SK-N-SH (cell line): ENCODE results near the gene EHD3. TPM values are rescaled to one million over a fixed set of nuclear protein-coding genes. Genes with fewer than 3 reads are reported as not detected.

Source experiments
- CTCF ChIA-PET: fragments of 300-600, 350-600 bp; formaldehyde crosslinking; extraction: SDS; loops from one replicate; lab custom pipeline; 2021; lab: Yijun Ruan, JAX
- POLR2A ChIA-PET: fragments of 350-600 bp; sonication (Branson Sonifier 250); formaldehyde crosslinking; extraction: SDS; loops from one replicate; lab custom pipeline; 2020; ENCODE audit warnings: antibody characterized with exemption, inconsistent platforms; lab: Yijun Ruan, JAX
- DNase-seq: peaks from one replicate; pipeline ENCODE4 v3.0.0; 2012
- H2AFZ ChIP-seq: fragments of 200-600 bp; sonication (generic); 2 replicates; pipeline ENCODE4 v1.8.1; 2016; ENCODE audit warnings: antibody characterized with exemption, mild to moderate bottlenecking, low read depth
- H3F3A ChIP-seq: fragments of 200-600 bp; sonication (generic); replicated peaks from 2 replicates; pipeline ENCODE3; 2016; ENCODE audit warnings: antibody characterized with exemption, mild to moderate bottlenecking; ENCODE audit not compliant: insufficient read depth
- H3K27ac ChIP-seq, 2 experiments: fragments of 200-500 bp in 1 of 2; fragments of 200-600 bp in 1 of 2; sonication (Bioruptor generic) in 1 of 2; sonication (generic), shearing (Covaris generic) in 1 of 2; 2 replicates each; pipeline versions ENCODE4 v1.5.1 to v1.6.1; 2014 to 2016; ENCODE audit warnings: low read depth in 2 of 2, inconsistent platforms in 1 of 2, low read length in 1 of 2, mild to moderate bottlenecking in 1 of 2, mixed read lengths in 1 of 2
- H3K27me3 ChIP-seq: fragments of 200-600 bp; sonication (generic), shearing (Covaris generic); 2 replicates; pipeline ENCODE4 v1.6.1; 2016; ENCODE audit warnings: mixed run types; ENCODE audit not compliant: insufficient read depth
- H3K36me3 ChIP-seq, 2 experiments: fragments of 200-500 bp in 1 of 2; fragments of 200-600 bp in 1 of 2; sonication (Bioruptor generic) in 1 of 2; sonication (generic) in 1 of 2; replicated peaks in 1 of 2; 2 replicates each; pipeline versions ENCODE3 to v1.5.1; 2014 to 2016; ENCODE audit warnings: low read length in 1 of 2, mild to moderate bottlenecking in 1 of 2; ENCODE audit not compliant: insufficient read depth in 2 of 2, control insufficient read depth in 1 of 2
- H3K4me1 ChIP-seq, 2 experiments: fragments of 200-500 bp in 1 of 2; fragments of 200-600 bp in 1 of 2; sonication (Bioruptor generic) in 1 of 2; sonication (generic), shearing (Covaris generic) in 1 of 2; 2 replicates each; pipeline versions ENCODE4 v1.5.1 to v1.6.1; 2014 to 2016; ENCODE audit warnings: low read depth in 1 of 2, low read length in 1 of 2, mixed run types in 1 of 2; ENCODE audit not compliant: insufficient read depth in 2 of 2, control insufficient read depth in 1 of 2
- H3K4me2 ChIP-seq: fragments of 200-600 bp; sonication (generic), shearing (Covaris generic); 2 replicates; pipeline ENCODE4 v1.6.1; 2017; ENCODE audit warnings: mixed run types
- H3K4me3 ChIP-seq, 2 experiments: fragments of 200-500 bp in 1 of 2; fragments of 200-600 bp in 1 of 2; sonication (Bioruptor generic) in 1 of 2; sonication (generic), shearing (Covaris generic) in 1 of 2; 2 replicates each; pipeline versions ENCODE4 v1.5.1 to v1.8.1; 2014 to 2016; ENCODE audit warnings: low read depth in 2 of 2, inconsistent platforms in 1 of 2, low read length in 1 of 2, mild to moderate bottlenecking in 1 of 2, mixed read lengths in 1 of 2, moderate library complexity in 1 of 2
- H3K79me2 ChIP-seq: fragments of 200-600 bp; sonication (generic); 2 replicates; pipeline ENCODE4 v1.8.1; 2017; ENCODE audit warnings: mild to moderate bottlenecking; ENCODE audit not compliant: insufficient read depth
- H3K9ac ChIP-seq: fragments of 200-600 bp; sonication (generic); 2 replicates; pipeline ENCODE4 v1.6.1; 2017; ENCODE audit warnings: mixed run types
- H3K9me2 ChIP-seq: fragments of 200-600 bp; sonication (generic); 2 replicates; pipeline ENCODE4 v1.6.1; 2017; ENCODE audit warnings: mixed run types
- H3K9me3 ChIP-seq: fragments of 200-600 bp; sonication (generic); 2 replicates; pipeline ENCODE4 v1.6.1; 2017; ENCODE audit warnings: mixed run types, mild to moderate bottlenecking, moderate library complexity
- H4K20me1 ChIP-seq: fragments of 200-600 bp; sonication (generic); 2 replicates; pipeline ENCODE4 v1.6.1; 2017; ENCODE audit warnings: mild to moderate bottlenecking, mixed run types; ENCODE audit not compliant: insufficient read depth
- CHD2 ChIP-seq: fragments of 150-350 bp; IDR thresholded peaks from 2 replicates; pipeline ENCODE4 v1.6.1; 2018; ENCODE audit warnings: low read length; ENCODE audit not compliant: partially characterized antibody
- FOSL2 ChIP-seq: IDR thresholded peaks from 2 replicates; pipeline ENCODE4 v1.4.0; 2012; ENCODE audit warnings: low read depth, mild to moderate bottlenecking, moderate library complexity, borderline replicate concordance
- FOXJ3 ChIP-seq: sonication (generic); formaldehyde crosslinking; IDR thresholded peaks from 2 replicates; pipeline ENCODE4 v1.5.1; 2020; ENCODE audit warnings: mild to moderate bottlenecking, missing genetic modification reagents
- FOXM1 ChIP-seq: IDR thresholded peaks from 2 replicates; pipeline ENCODE4 v1.4.0; 2012; ENCODE audit warnings: low read depth, mild to moderate bottlenecking
- GABPA ChIP-seq: IDR thresholded peaks from 2 replicates; pipeline ENCODE4 v1.4.0; 2012; ENCODE audit warnings: low read depth, mild to moderate bottlenecking
- IRF3 ChIP-seq: fragments of 150-350 bp; IDR thresholded peaks from 2 replicates; pipeline ENCODE4 v1.6.1; 2016; ENCODE audit warnings: mild to moderate bottlenecking, low read depth, low read length
- JUND ChIP-seq: IDR thresholded peaks from 2 replicates; pipeline ENCODE4 v1.4.0; 2012
- MXI1 ChIP-seq: IDR thresholded peaks from 2 replicates; pipeline ENCODE4 v1.6.1; 2012; ENCODE audit warnings: mild to moderate bottlenecking, low read depth, low read length, improper control_type of control experiment
- NRF1 ChIP-seq: IDR thresholded peaks from 2 replicates; pipeline ENCODE4 v1.6.1; 2012; ENCODE audit warnings: low read depth, mild to moderate bottlenecking, low read length
- RCOR1 ChIP-seq: fragments of 150-350 bp; IDR thresholded peaks from 2 replicates; pipeline ENCODE4 v1.6.1; 2017; ENCODE audit warnings: antibody characterized with exemption, low read length
- RXRA ChIP-seq: IDR thresholded peaks from 2 replicates; pipeline ENCODE4 v1.4.0; 2012; ENCODE audit warnings: low read depth, mild to moderate bottlenecking, borderline replicate concordance
- SIN3A ChIP-seq: IDR thresholded peaks from 2 replicates; pipeline ENCODE4 v1.6.1; 2012; ENCODE audit warnings: low read depth, mild to moderate bottlenecking, low read length, moderate library complexity, borderline replicate concordance
- SMC3 ChIP-seq: IDR thresholded peaks from 2 replicates; pipeline ENCODE4 v1.6.1; 2012; ENCODE audit warnings: low read depth, low read length, improper control_type of control experiment
- TAF1 ChIP-seq: IDR thresholded peaks from 2 replicates; pipeline ENCODE4 v1.6.1; 2012; ENCODE audit warnings: low read depth, mild to moderate bottlenecking, low read length, moderate library complexity, borderline replicate concordance
- TCF12 ChIP-seq: IDR thresholded peaks from 2 replicates; pipeline ENCODE4 v1.4.0; 2012
- TEAD4 ChIP-seq: IDR thresholded peaks from 2 replicates; pipeline ENCODE4 v1.4.0; 2012; ENCODE audit warnings: mild to moderate bottlenecking, borderline replicate concordance; ENCODE audit not compliant: insufficient read depth
- USF1 ChIP-seq: IDR thresholded peaks from 2 replicates; pipeline ENCODE4 v1.4.0; 2012; ENCODE audit warnings: low read depth, borderline replicate concordance
- USF2 ChIP-seq: fragments of 150-350 bp; IDR thresholded peaks from 2 replicates; pipeline ENCODE4 v1.6.1; 2017; ENCODE audit warnings: antibody characterized with exemption, low read length, low read depth, borderline replicate concordance
- YY1 ChIP-seq: IDR thresholded peaks from 2 replicates; pipeline ENCODE4 v1.4.0; 2012; ENCODE audit warnings: low read depth, mild to moderate bottlenecking
- WGBS: methylation state at CpG from one replicate; pipeline ENCODE4 v1.1.6; 2017; ENCODE audit warnings: low lambda C conversion rate; 5-methylcytosine and 5-hydroxymethylcytosine counted together
- polyA plus RNA-seq, 3 experiments: library from polyadenylated mRNA; depleted of rRNA; stranded (reverse); fragments of >200 nt; gene quantifications; 2 replicates each; pipeline ENCODE4 v1.2.3, GENCODE V29; 2012
- TF ChIP-seq, protein P1 (sequence below): IDR thresholded peaks from 2 replicates; pipeline ENCODE4; 2012
- TF ChIP-seq, protein P2 (sequence below): fragments of 200-600 bp; sonication (generic); IDR thresholded peaks from 2 replicates; pipeline ENCODE4 v1.6.1; 2017; ENCODE audit warnings: antibody characterized with exemption, mild to moderate bottlenecking, moderate library complexity

The EHD3 gene
- polyA plus RNA-seq, 1 of the 3 experiments (the other 2 are of a cell fraction): 45.4 TPM

GRCh38 chr2:31200972-31201371 lies 33.0 kb upstream of the EHD3 start (continued):
- no peak for TF ChIP-seq FOXJ3
- TF ChIP-seq MXI1: no peak
- TF ChIP-seq RXRA: no peak
- no peak for TF ChIP-seq JUND
- TF ChIP-seq CHD2: no peak
- TF ChIP-seq, protein P1, sequence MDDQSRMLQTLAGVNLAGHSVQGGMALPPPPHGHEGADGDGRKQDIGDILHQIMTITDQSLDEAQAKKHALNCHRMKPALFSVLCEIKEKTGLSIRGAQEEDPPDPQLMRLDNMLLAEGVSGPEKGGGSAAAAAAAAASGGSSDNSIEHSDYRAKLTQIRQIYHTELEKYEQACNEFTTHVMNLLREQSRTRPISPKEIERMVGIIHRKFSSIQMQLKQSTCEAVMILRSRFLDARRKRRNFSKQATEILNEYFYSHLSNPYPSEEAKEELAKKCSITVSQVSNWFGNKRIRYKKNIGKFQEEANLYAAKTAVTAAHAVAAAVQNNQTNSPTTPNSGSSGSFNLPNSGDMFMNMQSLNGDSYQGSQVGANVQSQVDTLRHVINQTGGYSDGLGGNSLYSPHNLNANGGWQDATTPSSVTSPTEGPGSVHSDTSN: no peak
- TF ChIP-seq, protein P2, sequence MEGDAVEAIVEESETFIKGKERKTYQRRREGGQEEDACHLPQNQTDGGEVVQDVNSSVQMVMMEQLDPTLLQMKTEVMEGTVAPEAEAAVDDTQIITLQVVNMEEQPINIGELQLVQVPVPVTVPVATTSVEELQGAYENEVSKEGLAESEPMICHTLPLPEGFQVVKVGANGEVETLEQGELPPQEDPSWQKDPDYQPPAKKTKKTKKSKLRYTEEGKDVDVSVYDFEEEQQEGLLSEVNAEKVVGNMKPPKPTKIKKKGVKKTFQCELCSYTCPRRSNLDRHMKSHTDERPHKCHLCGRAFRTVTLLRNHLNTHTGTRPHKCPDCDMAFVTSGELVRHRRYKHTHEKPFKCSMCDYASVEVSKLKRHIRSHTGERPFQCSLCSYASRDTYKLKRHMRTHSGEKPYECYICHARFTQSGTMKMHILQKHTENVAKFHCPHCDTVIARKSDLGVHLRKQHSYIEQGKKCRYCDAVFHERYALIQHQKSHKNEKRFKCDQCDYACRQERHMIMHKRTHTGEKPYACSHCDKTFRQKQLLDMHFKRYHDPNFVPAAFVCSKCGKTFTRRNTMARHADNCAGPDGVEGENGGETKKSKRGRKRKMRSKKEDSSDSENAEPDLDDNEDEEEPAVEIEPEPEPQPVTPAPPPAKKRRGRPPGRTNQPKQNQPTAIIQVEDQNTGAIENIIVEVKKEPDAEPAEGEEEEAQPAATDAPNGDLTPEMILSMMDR: no peak
- TF ChIP-seq TAF1: no peak
- no peak for TF ChIP-seq TCF12
- TF ChIP-seq, all 33 proteins: peak for 0

GRCh38 chr2:31202041-31202440 lies 31.9 kb upstream of the EHD3 start:
- H4K20me1 ChIP-seq: no peaks in the 10 kb centered on the region
- no peaks in the 10 kb centered on the region for H3K36me3 ChIP-seq
- ChIA-PET POLR2A (no interaction called here), CTCF (interaction anchor here (1.8 to 2.5 kb wide), 2 partner anchors 32 kb away, joined by 4 to 8 read pairs; partner anchors contain the start of gene EHD3)
- H2AFZ ChIP-seq: no peak overlapping the region
- H3K4me2 ChIP-seq: no peak overlapping the region
- H3K27ac ChIP-seq: no peak overlapping the region
- no peak for DNase-seq
- H3K9me3 ChIP-seq: no peaks in the 10 kb centered on the region
- no peaks in the 10 kb centered on the region for H3K9me2 ChIP-seq
- no peaks in the 10 kb centered on the region; a peak in 1 of 4 replicates for H3K4me1 ChIP-seq
- H3K9ac ChIP-seq: no peak overlapping the region
- H3K27me3 ChIP-seq: peaks cover 5% of the 10 kb centered on the region; the same call in 1 of the 2 replicates
- TF ChIP-seq GABPA: no peak
- no peak for TF ChIP-seq IRF3
- no peak for TF ChIP-seq SMC3
- no peak for TF ChIP-seq YY1
- TF ChIP-seq, protein P2: no peak
- TF ChIP-seq FOXJ3: no peak
- TF ChIP-seq FOXM1: no peak
- no peak for TF ChIP-seq USF2
- TF ChIP-seq SIN3A: no peak
- no peak for TF ChIP-seq USF1
- TF ChIP-seq, protein P1: no peak
- no peak for TF ChIP-seq NRF1
- no peak for TF ChIP-seq MXI1
- TF ChIP-seq RCOR1: no peak
- no peak for TF ChIP-seq TEAD4
- no peak for TF ChIP-seq JUND
- no peak for TF ChIP-seq FOSL2
- no peaks in the 10 kb centered on the region for H3F3A ChIP-seq
- 63% methylated on average over 5 of the region's 5 CpGs for WGBS
- no peak overlapping the region for H3K4me3 ChIP-seq
- no peaks in the 10 kb centered on the region for H3K79me2 ChIP-seq
